GM18520 (cell line): ENCODE data around the gene OGDHL.
"Not testable (repeated sequence)": the region's sequence is repeated elsewhere in the genome, so short reads cannot be mapped to it uniquely, and the experiment has no call there.

Experiments
- ATAC-seq: cut with Tn5 transposase; IDR thresholded peaks from one replicate; pipeline ENCODE4 v1.9.1; 2021; ENCODE audit not compliant: unreplicated experiment

The OGDHL gene

GRCh38 chr10:49740346-49741107 is 21.6 kb downstream of the OGDHL start:
- no peak for ATAC-seq

DNA sequence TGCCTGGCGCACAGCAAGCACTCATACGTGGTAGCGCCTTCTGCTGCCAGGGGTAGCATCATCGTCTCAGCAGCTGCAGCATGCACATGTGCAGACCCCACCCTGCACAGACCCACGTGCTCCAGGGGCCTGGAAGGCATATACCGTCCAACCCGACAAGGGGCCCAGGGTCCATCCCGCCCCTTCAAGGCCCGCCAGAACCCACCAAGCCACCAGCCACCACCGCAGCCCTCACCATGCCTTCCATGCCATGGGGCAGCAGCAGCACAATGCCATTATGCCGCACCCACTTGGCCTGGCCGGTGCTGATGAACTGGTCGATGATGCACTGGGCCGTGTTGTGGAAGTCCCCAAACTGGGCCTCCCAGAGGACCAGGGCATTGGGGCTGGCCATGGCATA is 22.7 kb downstream of the OGDHL start:
- no peak for ATAC-seq

GRCh38 chr10:49738616-49739360 is 23.3 kb downstream of the OGDHL start:
- ATAC-seq: no peak

GRCh38 chr10:49737474-49738201 is 24.5 kb downstream of the OGDHL start:
- no peak for ATAC-seq

DNA sequence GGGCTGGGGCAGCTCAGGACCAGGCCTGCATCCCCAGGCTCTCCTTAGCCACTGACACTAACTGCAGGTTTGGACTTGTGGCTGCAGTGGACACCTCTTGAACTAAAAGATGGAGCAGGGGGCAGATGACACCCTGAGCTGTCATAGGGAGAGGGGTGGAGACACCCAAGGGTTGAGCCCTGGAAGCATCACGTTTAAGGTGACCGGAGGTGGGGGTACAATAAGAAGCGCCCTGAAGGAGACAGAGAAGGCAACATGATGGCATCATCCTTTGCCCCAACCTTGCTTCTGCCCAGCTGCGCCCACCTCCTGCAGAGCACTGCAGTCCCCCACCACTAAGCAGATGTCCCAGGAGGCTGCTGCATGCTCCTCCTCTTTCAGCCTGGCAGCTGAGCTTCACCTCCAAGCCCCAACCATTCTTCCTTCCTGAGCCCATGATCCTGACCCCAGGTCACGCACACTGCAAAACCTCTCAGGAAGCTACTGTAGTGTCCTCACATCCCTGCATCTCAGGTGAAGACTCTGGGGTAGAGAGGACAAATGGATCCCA is 25.5 kb downstream of the OGDHL start:
- ATAC-seq: no peak

GRCh38 chr10:49735848-49736563 is 26.1 kb downstream of the OGDHL start:
- ATAC-seq: no peak

DNA sequence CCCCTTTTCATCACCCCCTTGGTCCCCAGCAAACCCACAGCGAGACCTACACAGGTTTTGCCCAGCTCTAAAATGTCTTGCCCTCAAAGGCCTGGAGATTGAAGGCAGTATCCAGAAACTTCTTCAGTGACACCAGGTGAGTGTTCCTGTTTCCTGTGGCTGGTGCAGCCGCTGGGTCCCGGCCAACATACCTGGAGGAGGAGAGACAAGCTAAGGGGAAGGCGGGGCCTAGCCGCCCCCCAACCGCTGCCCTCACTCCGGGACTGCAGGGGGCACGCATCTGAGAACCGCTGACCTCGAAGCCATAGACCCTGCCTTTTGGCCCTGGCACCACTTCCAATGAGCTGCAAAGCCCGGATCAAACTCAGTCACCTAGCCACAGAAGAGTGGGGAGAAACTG is 27.0 kb downstream of the OGDHL start:
- ATAC-seq: no peak

- no peak for ATAC-seq
Measured at GRCh38 chr10:49734676-49735075, 27.4 kb downstream of the OGDHL start.

- ATAC-seq: no peak
Measured at GRCh38 chr10:49733866-49734265, 28.3 kb downstream of the OGDHL start.

DNA sequence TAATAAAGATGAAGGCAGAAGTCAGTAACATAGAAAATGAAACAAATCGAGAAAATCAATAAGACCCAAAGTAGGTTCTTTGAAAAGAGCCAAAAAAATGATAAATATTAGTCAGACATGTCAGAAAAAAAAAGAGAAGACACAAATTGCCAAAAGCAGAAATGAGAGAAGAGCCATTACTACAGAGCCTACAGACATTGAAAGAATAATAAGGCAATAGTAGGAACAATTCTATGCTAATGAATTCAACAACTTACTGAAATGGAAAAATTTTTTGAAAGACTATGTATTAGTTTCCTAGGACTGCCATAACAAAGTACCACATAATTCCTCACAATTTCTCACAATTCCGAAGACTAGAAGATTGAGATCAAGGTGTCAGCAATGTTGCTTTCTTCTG is 35.5 kb downstream of the OGDHL start:
- no peak for ATAC-seq

DNA sequence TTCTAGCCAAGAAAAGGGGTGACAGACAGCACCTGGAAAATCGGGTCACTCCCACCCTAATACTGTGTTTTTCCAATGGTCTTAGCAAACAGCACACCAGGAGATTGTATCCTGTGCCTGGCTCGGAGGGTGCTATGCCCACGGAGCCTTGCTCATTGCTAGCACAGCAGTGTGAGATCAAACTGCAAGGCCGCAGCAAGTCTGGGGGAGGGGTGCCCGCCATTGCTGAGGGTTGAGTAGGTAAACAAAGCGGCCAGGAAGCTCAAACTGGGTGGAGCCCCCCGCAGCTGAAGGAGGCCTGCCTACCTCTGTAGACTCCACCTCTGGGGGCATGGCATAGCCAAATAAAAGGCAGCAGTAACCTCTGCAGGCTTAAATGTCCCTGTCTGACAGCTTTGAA is 47.0 kb downstream of the OGDHL start:
- not testable (repeated sequence) for ATAC-seq

DNA sequence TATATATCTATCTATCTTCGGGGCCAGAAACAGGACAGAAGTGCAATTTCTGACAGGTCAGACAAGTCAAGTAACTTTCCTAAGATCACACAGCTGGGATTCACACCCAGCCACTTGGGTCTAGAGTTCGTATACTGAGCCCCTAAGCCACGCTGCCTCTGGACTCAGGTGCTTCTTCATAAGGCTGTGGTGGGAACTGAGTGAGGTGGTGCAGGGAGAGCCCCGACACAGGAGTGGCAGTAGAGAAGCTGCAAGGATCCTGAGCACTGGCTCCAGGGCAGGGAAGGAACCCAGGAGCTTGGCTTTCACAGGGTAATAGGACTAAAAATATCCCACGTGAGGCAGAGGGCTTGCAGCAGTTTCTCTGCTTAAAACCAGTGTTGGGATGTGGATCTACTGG is 48.9 kb downstream of the OGDHL start:
- no peak for ATAC-seq

GRCh38 chr10:49711481-49711880 is 50.6 kb downstream of the OGDHL start:
- ATAC-seq: no peak

- no peak for ATAC-seq
Measured at GRCh38 chr10:49710966-49711365, 51.2 kb downstream of the OGDHL start.

DNA sequence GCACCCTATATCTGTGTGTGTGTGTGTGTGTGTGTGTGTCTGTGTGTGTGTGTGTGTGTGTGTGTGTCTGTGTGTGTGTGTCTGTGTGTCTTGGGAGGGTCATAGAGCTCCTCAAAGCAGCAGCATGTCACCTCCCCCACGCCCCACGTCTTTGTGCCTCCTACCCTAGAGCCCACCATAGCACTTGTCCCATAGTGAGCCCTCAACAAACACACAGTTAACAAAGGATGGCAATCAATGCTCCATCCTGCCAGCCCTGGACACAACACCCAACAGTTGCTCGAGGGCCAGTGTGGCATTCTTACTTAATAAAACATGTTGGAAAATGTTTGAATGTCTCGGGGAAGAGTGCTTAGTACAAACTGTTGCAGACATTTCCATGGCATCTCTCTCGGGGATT is 52.2 kb downstream of the OGDHL start:
- ATAC-seq: no peak

DNA sequence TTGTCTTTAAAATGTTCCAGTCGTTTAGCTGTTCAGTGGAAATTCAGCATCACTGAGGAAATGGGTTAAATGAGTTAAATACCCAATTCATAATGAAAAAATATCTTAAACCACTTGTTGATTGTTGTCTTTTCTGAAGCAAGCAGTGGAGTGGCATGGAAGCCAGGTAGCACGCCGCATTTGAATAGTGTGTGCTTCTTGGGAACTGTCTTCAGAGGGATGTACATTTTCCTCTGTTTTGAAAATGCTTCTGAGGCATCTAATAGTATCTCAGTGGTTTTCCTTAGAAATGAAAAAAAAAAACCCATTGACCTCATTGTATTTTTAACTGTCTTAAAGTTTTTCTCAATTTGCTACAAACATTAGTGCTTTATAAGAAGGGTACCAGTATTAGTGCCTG is 54.5 kb downstream of the OGDHL start:
- ATAC-seq: no peak

GRCh38 chr10:49700997-49701396 is 61.1 kb downstream of the OGDHL start:
- ATAC-seq: no peak

GRCh38 chr10:49700211-49700610 is 61.9 kb downstream of the OGDHL start:
- ATAC-seq: no peak

- ATAC-seq: no peak
Measured at GRCh38 chr10:49698679-49699078, 63.4 kb downstream of the OGDHL start.

DNA sequence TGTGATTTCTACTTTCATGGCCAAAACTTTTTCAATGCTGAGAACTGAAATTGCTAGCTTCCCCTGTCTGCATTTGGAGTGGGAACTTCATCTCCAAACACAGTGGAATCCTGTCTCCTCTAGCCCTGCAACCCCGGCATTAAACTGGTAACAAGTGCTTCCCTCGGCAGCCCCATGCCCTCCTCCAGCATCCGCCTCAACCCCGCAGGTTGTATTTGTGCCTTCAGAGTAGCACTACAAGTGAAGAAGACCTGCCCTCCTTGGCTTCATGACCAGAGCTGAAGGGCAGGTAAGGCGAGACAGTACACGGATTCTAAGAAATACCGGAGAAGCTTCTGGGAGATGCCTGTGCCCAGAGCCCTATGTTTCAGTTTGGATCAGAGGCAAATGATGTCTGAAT is 65.8 kb downstream of the OGDHL start:
- ATAC-seq: no peak

- no peak for ATAC-seq
Measured at GRCh38 chr10:49694466-49694865, 67.7 kb downstream of the OGDHL start.
